KMS-11 (cell line): Measurements from ENCODE around the gene APOL3.
"Not testable (repeated sequence)": the region's sequence is repeated elsewhere in the genome, so short reads cannot be mapped to it uniquely, and the experiment has no call there.

ENCODE experiments used
- H2AFZ ChIP-seq: fragments of 200-600 bp; sonication (generic); 2 replicates; pipeline ENCODE4 v1.6.1; 2016; ENCODE audit warnings: antibody characterized with exemption, mixed run types, low read depth
- H3K27ac ChIP-seq: fragments of 200-600 bp; sonication (generic); 2 replicates; pipeline ENCODE4 v1.6.1; 2016; ENCODE audit warnings: mild to moderate bottlenecking, mixed run types
- H3K27me3 ChIP-seq: fragments of 200-600 bp; sonication (generic); 2 replicates; pipeline ENCODE4 v1.6.1; 2017; ENCODE audit warnings: mild to moderate bottlenecking, low read depth, mixed run types, moderate library complexity; ENCODE audit not compliant: insufficient read depth
- H3K36me3 ChIP-seq: fragments of 200-600 bp; sonication (generic); 2 replicates; pipeline ENCODE4 v1.6.1; 2017; ENCODE audit warnings: mild to moderate bottlenecking, mixed run types; ENCODE audit not compliant: insufficient read depth
- H3K4me1 ChIP-seq: fragments of 200-600 bp; sonication (generic); 2 replicates; pipeline ENCODE4 v1.6.1; 2016; ENCODE audit warnings: mild to moderate bottlenecking, low read depth, mixed run types; ENCODE audit not compliant: poor library complexity, severe bottlenecking
- H3K4me2 ChIP-seq: fragments of 200-600 bp; sonication (generic); 2 replicates; pipeline ENCODE4 v1.7.0; 2016; ENCODE audit warnings: mild to moderate bottlenecking, mixed run types
- H3K4me3 ChIP-seq: fragments of 200-600 bp; sonication (generic); IDR thresholded peaks from 2 replicates; pipeline ENCODE4 v1.6.1; 2017; ENCODE audit warnings: low read depth, low read length, mixed read lengths; ENCODE audit not compliant: insufficient read depth
- H3K79me2 ChIP-seq: fragments of 200-600 bp; sonication (generic); 2 replicates; pipeline ENCODE4 v1.6.1; 2016; ENCODE audit warnings: low read depth, mixed run types; ENCODE audit not compliant: insufficient read depth
- H3K9ac ChIP-seq: fragments of 200-600 bp; sonication (generic); 2 replicates; pipeline ENCODE4 v1.6.1; 2016; ENCODE audit warnings: mild to moderate bottlenecking, mixed run types
- H4K20me1 ChIP-seq: fragments of 200-600 bp; sonication (generic); 2 replicates; pipeline ENCODE4 v1.6.1; 2016; ENCODE audit warnings: mild to moderate bottlenecking, mixed run types; ENCODE audit not compliant: insufficient read depth
- CTCF ChIP-seq: fragments of 200-600 bp; sonication (generic); conservative IDR thresholded peaks from 2 replicates; pipeline ENCODE4 v1.6.1; 2017; ENCODE audit warnings: low read depth, mild to moderate bottlenecking, antibody characterized with exemption, low read length, moderate library complexity, mixed read lengths

Gene APOL3

GRCh38 chr22:36097880-36098279, 62.7 kb downstream of the APOL3 start:
- H4K20me1 ChIP-seq: no peaks in the 10 kb centered on the region
- H3K27ac ChIP-seq: no peak overlapping the region
- H3K79me2 ChIP-seq: no peaks in the 10 kb centered on the region
- no peaks in the 10 kb centered on the region; the same call in 1 of the 2 replicates for H3K36me3 ChIP-seq
- no peak overlapping the region for H3K4me3 ChIP-seq
- no peak overlapping the region for H3K9ac ChIP-seq
- no peaks in the 10 kb centered on the region for H3K27me3 ChIP-seq
- H2AFZ ChIP-seq: no peak overlapping the region
- H3K4me2 ChIP-seq: no peak overlapping the region
- no peak for TF ChIP-seq CTCF
- no peaks in the 10 kb centered on the region for H3K4me1 ChIP-seq

DNA sequence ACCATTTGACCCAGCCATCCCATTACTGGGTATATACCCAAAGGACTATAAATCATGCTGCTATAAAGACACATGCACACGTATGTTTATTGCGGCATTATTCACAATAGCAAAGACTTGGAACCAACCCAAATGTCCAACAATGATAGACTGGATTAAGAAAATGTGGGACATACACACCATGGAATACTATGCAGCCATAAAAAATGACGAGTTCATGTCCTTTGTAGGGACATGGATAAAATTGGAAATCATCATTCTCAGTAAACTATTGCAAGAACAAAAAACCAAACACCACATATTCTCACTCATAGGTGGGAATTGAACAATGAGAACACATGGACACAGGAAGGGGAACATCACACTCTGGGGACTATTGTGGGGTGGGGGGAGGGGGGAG, 69.8 kb downstream of the APOL3 start:
- H3K36me3 ChIP-seq, H3K4me2 ChIP-seq, H4K20me1 ChIP-seq, H3K9ac ChIP-seq, H2AFZ ChIP-seq, H3K4me1 ChIP-seq, H3K27ac ChIP-seq, H3K79me2 ChIP-seq, H3K4me3 ChIP-seq, H3K27me3 ChIP-seq: not testable (repeated sequence)
